ENCODE results near the gene C19orf38.

DNA sequence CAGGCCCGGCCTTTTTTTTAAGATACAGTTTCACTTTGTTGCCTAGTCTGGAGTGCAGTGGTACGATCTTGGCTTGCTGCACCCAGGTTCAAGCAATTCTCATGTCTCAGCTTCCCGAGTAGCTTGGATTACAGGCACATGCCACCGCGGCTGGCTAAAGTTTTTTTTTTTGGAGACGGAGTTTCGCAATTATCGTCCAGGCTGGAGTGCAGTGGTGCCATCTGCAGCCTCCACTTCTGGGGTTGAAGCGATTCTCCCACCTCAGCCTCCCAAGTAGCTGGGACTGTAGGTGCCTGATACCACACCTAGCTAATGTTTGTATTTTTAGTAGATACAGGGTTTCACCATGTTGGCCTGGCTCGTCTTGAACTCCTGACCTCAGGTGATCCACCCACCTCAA lies 18.3 kb downstream of the C19orf38 start:
- TF ChIP-seq POLR2A (IDR thresholded peaks at IDR 0.05; ENCODE audit: low read length) (no peak), GATA1 (IDR thresholded peaks at IDR 0.05; ENCODE audit: low read depth, low read length) (no peak)
